C4-2B (cell line): ENCODE data around the gene ZNF519.
A peak's percentile ranks its signal among the peaks of the same experiment; 100 is the strongest.

ENCODE experiments used
- H3K27ac ChIP-seq: fragments of 450-650 bp; 2 replicates; pipeline ENCODE4 v1.5.1; 2017
- ZFX ChIP-seq: fragments of 450-650 bp; IDR thresholded peaks from 2 replicates; pipeline ENCODE4 v1.6.1; 2017
- TF ChIP-seq, protein P1 (sequence below): fragments of 450-650 bp; conservative IDR thresholded peaks from 2 replicates; pipeline ENCODE4 v1.5.1; 2017; ENCODE audit warnings: mild to moderate bottlenecking

ZNF519 gene

DNA sequence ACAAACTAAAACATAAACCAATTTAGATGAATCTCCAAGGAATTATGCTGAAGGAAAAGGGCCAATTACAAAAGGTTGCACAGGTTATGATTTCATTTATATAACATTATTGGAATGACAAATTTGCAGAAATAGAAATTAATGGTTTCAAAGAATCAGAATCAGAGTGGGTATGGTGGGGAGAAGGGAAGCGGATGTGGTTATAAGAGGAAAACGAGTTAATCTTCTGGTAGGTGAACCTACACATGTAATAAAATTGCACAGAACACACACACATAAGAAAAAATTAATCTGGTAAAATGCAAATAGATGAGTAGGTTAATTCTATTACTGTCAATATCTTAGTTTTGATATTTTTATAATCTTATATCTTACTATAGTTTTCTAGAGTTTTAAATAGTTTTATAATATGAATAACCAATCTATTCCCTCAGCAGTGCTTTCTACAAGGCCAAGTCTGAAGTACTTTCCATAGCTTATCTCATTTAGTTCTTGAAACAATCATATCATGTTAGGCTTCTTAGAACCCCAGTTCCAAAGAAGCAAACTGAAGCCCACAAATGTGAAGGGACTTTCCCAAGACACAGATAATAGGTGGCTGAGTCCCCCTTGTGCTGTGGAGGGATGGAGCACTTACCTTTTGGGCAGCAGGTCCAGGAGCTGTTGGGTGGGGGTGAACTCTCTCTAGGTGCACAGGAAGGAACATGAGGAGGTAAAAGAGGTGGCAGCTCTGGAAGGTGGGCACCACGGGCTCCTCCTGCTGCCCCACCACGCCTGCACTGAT is 31.5 kb downstream of the ZNF519 start:
- no peak overlapping the region for H3K27ac ChIP-seq
- TF ChIP-seq ZFX = no peak
- TF ChIP-seq, protein P1, sequence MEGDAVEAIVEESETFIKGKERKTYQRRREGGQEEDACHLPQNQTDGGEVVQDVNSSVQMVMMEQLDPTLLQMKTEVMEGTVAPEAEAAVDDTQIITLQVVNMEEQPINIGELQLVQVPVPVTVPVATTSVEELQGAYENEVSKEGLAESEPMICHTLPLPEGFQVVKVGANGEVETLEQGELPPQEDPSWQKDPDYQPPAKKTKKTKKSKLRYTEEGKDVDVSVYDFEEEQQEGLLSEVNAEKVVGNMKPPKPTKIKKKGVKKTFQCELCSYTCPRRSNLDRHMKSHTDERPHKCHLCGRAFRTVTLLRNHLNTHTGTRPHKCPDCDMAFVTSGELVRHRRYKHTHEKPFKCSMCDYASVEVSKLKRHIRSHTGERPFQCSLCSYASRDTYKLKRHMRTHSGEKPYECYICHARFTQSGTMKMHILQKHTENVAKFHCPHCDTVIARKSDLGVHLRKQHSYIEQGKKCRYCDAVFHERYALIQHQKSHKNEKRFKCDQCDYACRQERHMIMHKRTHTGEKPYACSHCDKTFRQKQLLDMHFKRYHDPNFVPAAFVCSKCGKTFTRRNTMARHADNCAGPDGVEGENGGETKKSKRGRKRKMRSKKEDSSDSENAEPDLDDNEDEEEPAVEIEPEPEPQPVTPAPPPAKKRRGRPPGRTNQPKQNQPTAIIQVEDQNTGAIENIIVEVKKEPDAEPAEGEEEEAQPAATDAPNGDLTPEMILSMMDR = no peak

DNA sequence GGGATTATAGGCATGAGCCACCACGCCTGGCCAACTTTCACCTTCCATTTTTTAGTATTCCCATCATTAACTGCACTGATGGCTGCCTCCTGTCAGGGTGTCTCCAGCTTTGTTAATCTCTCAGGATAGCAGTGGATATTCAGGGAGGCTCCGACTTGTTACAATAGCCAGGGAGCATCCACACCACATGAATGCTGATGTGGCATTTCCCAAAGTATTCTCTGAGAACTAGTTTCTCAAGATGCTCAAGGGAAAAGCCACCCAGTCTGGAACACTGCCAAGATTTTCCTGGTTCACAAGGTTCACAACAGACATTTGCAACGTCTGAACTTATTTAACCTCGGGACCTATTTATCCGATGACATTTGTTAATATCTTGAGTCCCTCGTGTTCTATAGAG is 33.8 kb downstream of the ZNF519 start:
- H3K27ac ChIP-seq = no peak overlapping the region
- no peak for TF ChIP-seq ZFX
- TF ChIP-seq, protein P1 = no peak

DNA sequence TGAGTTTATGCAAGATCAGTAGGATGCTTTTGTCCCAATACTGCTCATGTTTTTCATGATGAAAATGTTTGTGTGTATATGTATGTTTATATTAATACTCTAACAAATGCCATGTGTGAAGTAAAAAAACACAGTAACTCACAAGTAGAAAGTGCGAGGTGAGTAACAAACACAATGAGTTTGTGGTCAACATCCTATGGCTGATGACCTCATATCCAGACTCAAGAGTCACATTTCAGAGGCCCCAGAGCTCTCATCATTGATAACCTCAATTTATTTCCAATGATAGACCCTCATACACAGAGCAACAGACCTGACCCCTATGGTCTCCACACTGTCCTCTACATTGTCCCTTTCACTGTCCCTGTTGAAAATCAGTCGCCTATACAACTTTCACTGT is 34.5 kb downstream of the ZNF519 start:
- TF ChIP-seq ZFX = no peak
- TF ChIP-seq, protein P1 = no peak
- no peak overlapping the region for H3K27ac ChIP-seq

DNA sequence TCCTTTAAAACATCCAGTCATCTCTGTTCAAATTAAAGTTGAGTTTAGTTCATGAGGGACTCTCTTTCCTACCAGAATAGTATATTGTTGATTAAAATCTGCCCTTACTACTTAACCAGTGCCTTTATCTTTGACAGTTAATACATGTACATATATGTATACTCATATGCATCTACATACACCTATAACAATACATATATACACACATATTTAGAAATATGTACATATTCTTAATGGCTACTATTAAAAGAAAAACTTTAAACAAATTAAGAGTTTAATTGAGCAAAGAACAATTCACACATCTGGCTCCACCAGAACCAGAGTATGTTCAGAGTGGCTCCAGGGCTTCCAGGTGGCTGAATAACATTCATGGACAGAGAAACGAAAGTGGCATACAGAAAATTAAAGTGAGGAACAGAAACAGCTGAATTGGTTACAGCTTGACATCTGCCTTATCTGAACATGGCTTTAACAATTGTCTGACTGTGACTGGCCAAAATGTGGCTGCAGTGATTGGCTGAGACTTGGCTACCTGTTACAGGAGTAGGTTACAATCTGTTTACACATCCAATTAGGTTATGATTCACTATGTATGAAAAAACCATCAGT is 38.8 kb downstream of the ZNF519 start:
- TF ChIP-seq ZFX = no peak
- TF ChIP-seq, protein P1 = no peak
- H3K27ac ChIP-seq = no peak overlapping the region

DNA sequence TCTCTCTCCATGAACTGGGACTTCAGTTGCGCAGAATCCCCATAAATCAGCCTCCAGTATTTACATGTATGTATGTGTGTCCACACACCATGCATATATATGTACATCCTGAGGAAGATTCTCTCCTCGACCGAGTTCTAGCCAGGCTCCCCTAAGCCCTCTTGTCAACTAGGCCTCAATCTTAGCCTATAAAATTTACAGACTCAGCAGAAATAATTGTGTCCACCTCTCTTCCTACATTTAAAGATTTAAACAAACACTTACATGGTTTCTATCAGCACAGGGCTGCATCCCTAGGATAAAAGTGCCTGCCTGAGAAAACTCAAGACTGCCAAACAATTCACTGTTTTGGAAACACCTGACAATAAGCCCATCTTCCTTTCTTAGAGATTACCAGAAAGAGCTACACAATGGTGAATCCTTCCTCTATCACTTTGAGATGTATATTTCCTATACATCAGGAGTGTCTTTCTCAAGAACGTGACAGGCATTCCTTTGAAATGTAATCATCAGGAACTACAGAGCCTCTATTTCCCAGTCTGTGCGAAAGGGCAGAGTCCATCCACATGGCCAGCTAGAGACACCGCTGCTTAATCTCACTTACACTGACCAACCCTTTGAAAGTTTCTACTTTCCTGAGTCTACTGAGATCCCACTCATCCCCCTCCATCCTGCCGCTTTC is 39.5 kb downstream of the ZNF519 start:
- H3K27ac ChIP-seq = no peak overlapping the region
- TF ChIP-seq, protein P1 = no peak
- no peak for TF ChIP-seq ZFX

DNA sequence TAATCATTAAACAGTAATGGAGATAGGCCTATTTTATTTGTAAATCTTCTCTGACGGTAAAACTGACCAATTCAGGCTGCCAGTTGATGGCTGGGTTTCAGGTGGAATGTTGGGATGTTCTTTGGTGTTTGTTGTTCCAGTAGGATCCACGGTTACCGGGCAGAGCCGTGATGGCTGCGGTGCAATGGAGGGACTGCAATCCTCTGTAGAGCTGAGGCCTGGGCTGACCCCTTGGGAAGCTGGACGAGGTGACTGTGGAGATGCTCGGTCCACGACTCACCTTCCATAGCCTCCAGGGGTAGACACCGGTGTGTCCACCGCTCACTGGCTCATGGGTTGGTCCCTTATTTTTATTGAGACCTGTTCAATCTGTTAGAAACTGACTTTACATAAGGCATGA is 42.5 kb downstream of the ZNF519 start:
- peak overlapping the region; percentile 11 for H3K27ac ChIP-seq
- no peak for TF ChIP-seq ZFX
- TF ChIP-seq, protein P1 = no peak

DNA sequence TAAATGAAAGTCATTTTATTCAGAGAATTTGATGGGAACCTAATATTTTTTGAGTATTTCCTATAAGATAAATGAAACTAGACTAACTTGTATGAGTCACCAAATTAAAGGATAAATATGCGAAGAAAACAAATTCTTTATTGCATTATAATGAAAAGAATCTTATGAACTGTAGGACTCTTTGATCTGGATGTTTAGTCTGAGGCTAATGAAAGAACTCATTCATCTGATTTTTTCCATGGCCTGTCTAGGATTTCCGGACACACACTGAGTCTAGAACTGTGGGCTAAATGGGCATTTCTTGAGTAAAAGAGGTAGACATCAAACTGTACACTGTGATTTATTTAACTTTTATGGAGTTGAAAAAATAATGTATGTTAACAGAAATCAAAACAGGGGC is 43.0 kb downstream of the ZNF519 start:
- TF ChIP-seq, protein P1 = no peak
- TF ChIP-seq ZFX = no peak

More for the DNA sequence above, 43.0 kb downstream of the ZNF519 start:
- H3K27ac ChIP-seq = no peak overlapping the region
